ENCODE results near the gene SYNM. TPM values are rescaled to one million over a fixed set of nuclear protein-coding genes. Genes with fewer than 3 reads are reported as not detected.

The SYNM gene
- polyA plus RNA-seq, 1 donor from 2014 or later, result 5.7 TPM

DNA sequence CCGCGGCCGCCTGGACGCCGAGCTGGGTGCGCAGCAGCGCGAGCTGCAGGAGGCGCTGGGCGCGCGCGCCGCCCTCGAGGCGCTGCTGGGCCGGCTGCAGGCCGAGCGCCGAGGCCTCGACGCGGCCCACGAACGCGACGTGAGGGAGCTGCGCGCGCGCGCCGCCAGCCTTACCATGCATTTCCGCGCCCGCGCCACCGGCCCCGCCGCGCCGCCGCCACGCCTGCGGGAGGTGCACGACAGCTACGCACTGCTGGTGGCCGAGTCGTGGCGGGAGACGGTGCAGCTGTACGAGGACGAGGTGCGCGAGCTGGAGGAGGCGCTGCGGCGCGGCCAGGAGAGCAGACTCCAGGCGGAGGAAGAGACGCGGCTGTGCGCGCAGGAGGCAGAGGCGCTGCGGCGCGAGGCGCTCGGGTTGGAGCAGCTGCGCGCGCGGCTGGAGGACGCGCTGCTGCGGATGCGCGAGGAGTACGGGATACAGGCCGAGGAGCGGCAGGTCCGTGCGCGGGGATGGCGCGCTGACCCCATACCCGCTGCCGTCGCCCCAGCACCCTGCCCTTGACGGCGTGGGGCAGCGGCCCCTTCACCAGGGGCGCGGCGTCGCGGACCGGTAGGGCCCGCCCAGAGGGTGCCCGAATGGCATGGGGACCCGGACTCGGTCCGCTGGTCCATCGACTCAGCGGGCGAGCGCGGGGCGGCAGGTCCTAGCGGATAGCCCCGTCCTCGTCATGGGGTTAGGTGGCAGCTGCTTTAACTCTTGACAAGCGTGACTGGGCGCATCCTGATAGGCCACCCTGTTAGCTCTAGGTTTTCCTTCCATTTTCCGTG is 848 bp downstream of the SYNM start:
- no peaks in the 10 kb centered on the region for H3K9me3 ChIP-seq (ENCODE audit: low read length)
- peak overlapping the region; percentile 63 for H3K9ac ChIP-seq (ENCODE audit: low read length)
- no peak overlapping the region for H3K27ac ChIP-seq (ENCODE audit: low read length)

DNA sequence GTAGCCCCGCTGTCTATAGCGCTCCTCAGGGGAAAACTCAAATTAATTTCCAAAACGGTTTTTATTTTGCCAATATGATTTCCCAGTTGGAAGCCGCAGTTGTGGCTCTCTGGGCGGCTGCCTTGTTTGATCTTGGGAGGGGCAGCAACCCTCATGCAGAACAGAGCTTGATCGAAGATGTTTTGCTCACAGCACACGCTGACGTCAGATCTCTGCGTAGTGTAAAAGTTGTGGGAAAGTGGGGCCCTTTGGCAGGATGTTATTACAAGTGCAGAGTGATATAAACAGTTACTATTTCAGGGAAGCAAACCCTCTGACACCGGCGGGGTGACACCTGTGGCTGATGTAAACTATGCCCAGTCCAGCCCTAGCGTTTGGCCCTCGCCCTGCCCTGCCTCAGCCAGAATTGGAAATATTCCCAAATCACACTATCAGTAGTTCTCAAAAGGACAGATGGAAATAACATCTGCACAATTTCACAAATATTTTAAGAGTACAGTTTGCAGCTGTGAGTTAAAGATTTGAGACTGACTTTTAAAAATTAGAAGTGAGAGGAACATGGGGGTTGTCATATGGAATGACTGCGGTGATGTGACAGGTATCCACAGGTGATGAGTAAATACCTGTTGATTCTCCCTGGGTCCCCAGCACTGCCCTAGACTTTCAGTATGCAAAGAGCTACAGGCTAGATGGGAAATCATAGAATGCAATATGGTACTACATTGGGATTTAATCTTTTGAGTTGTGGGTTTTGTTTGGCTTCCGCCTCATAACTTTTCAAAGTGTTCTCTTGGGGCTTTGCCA is 1.7 kb downstream of the SYNM start:
- Histone ChIP-seq H3K4me3 (ENCODE audit: low read length) (peak overlapping the region; percentile 95), H3K27me3 (ENCODE audit: insufficient read depth, low read depth, low read length) (peaks cover 9% of the 10 kb centered on the region), H3K79me2 (replicated peaks; ENCODE audit: insufficient read depth, low read length) (no peaks in the 10 kb centered on the region), H3K36me3 (ENCODE audit: insufficient read depth, low read length) (no peaks in the 10 kb centered on the region), H3K9me3 (ENCODE audit: low read length) (no peaks in the 10 kb centered on the region), H2AFZ (ENCODE audit: low read depth, low read length) (no peak overlapping the region), H3K9ac (ENCODE audit: low read length) (peak overlapping the region; percentile 63), H3K4me2 (ENCODE audit: low read length) (peak overlapping the region; percentile 68), H3K27ac (ENCODE audit: low read length) (no peak overlapping the region), H4K20me1 (ENCODE audit: insufficient read depth) (no peaks in the 10 kb centered on the region), H3K9me2 (ENCODE audit: insufficient read depth, low read length) (no peaks in the 10 kb centered on the region), H3F3A (ENCODE audit: insufficient read depth, low read length, poor library complexity, severe bottlenecking) (no peaks in the 10 kb centered on the region)
- TF ChIP-seq EP300 (conservative IDR thresholded peaks at IDR 0.05; ENCODE audit: poor library complexity, severe bottlenecking) (no peak), EZH2 (IDR thresholded peaks at IDR 0.05; ENCODE audit: borderline replicate concordance, insufficient read depth, low read length, poor library complexity, severe bottlenecking) (no peak), RAD21 (conservative IDR thresholded peaks at IDR 0.05) (no peak), SMC3 (conservative IDR thresholded peaks at IDR 0.05; ENCODE audit: poor library complexity) (no peak), POLR2AphosphoS5 (IDR thresholded peaks at IDR 0.05) (no peak), MXI1 (conservative IDR thresholded peaks at IDR 0.05; ENCODE audit: poor library complexity, severe bottlenecking) (no peak), TAF1 (IDR thresholded peaks at IDR 0.05; ENCODE audit: low read depth) (no peak)
- TF ChIP-seq, protein P1, sequence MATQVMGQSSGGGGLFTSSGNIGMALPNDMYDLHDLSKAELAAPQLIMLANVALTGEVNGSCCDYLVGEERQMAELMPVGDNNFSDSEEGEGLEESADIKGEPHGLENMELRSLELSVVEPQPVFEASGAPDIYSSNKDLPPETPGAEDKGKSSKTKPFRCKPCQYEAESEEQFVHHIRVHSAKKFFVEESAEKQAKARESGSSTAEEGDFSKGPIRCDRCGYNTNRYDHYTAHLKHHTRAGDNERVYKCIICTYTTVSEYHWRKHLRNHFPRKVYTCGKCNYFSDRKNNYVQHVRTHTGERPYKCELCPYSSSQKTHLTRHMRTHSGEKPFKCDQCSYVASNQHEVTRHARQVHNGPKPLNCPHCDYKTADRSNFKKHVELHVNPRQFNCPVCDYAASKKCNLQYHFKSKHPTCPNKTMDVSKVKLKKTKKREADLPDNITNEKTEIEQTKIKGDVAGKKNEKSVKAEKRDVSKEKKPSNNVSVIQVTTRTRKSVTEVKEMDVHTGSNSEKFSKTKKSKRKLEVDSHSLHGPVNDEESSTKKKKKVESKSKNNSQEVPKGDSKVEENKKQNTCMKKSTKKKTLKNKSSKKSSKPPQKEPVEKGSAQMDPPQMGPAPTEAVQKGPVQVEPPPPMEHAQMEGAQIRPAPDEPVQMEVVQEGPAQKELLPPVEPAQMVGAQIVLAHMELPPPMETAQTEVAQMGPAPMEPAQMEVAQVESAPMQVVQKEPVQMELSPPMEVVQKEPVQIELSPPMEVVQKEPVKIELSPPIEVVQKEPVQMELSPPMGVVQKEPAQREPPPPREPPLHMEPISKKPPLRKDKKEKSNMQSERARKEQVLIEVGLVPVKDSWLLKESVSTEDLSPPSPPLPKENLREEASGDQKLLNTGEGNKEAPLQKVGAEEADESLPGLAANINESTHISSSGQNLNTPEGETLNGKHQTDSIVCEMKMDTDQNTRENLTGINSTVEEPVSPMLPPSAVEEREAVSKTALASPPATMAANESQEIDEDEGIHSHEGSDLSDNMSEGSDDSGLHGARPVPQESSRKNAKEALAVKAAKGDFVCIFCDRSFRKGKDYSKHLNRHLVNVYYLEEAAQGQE (IDR thresholded peaks at IDR 0.05; ENCODE audit: borderline replicate concordance), result no peak

More for the DNA sequence above, 848 bp downstream of the SYNM start:
- TF ChIP-seq TAF1 (IDR thresholded peaks at IDR 0.05; ENCODE audit: low read depth) (no peak), RAD21 (conservative IDR thresholded peaks at IDR 0.05) (peak; percentile 40), MXI1 (conservative IDR thresholded peaks at IDR 0.05; ENCODE audit: poor library complexity, severe bottlenecking) (peak; percentile 65), EP300 (conservative IDR thresholded peaks at IDR 0.05; ENCODE audit: poor library complexity, severe bottlenecking) (peak; percentile 43), POLR2AphosphoS5 (IDR thresholded peaks at IDR 0.05) (peak; percentile 66), SMC3 (conservative IDR thresholded peaks at IDR 0.05; ENCODE audit: poor library complexity) (peak; percentile 26)
- TF ChIP-seq, protein P2, sequence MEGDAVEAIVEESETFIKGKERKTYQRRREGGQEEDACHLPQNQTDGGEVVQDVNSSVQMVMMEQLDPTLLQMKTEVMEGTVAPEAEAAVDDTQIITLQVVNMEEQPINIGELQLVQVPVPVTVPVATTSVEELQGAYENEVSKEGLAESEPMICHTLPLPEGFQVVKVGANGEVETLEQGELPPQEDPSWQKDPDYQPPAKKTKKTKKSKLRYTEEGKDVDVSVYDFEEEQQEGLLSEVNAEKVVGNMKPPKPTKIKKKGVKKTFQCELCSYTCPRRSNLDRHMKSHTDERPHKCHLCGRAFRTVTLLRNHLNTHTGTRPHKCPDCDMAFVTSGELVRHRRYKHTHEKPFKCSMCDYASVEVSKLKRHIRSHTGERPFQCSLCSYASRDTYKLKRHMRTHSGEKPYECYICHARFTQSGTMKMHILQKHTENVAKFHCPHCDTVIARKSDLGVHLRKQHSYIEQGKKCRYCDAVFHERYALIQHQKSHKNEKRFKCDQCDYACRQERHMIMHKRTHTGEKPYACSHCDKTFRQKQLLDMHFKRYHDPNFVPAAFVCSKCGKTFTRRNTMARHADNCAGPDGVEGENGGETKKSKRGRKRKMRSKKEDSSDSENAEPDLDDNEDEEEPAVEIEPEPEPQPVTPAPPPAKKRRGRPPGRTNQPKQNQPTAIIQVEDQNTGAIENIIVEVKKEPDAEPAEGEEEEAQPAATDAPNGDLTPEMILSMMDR (IDR thresholded peaks at IDR 0.05; ENCODE audit: poor library complexity, severe bottlenecking), result peak; percentile 68
- TF ChIP-seq, protein P1 (IDR thresholded peaks at IDR 0.05; ENCODE audit: borderline replicate concordance), result no peak
- peaks cover 10% of the 10 kb centered on the region for H3K27me3 ChIP-seq (ENCODE audit: insufficient read depth, low read depth, low read length)
- no peaks in the 10 kb centered on the region for H3K9me2 ChIP-seq (ENCODE audit: insufficient read depth, low read length)
- peak overlapping the region; percentile 68 for H3K4me2 ChIP-seq (ENCODE audit: low read length)
- peak overlapping the region; percentile 95 for H3K4me3 ChIP-seq (ENCODE audit: low read length)
- no peaks in the 10 kb centered on the region for H4K20me1 ChIP-seq (ENCODE audit: insufficient read depth)
- H2AFZ ChIP-seq (ENCODE audit: low read depth, low read length), result peak overlapping the region; percentile 56
- no peaks in the 10 kb centered on the region for H3F3A ChIP-seq (ENCODE audit: insufficient read depth, low read length, poor library complexity, severe bottlenecking)
- no peaks in the 10 kb centered on the region for H3K79me2 ChIP-seq (replicated peaks; ENCODE audit: insufficient read depth, low read length)
- H3K36me3 ChIP-seq (ENCODE audit: insufficient read depth, low read length), result no peaks in the 10 kb centered on the region
